Upper lobe of left lung (tissue), 4 donors: ENCODE results near the gene NODAL.

ENCODE experiments used
- EP300 ChIP-seq, 4 donors: sonication (generic); formaldehyde crosslinking; IDR thresholded peaks; one replicate each; pipeline ENCODE4 v1.5.1; 2017; ENCODE audit warnings: antibody characterized with exemption in 4 of 4, control low read depth in 2 of 4
- POLR2AphosphoS5 ChIP-seq, 2 donors: sonication (generic); formaldehyde crosslinking; IDR thresholded peaks; one replicate each; pipeline ENCODE4 v1.5.1; 2017; ENCODE audit warnings: antibody characterized with exemption in 2 of 2
- TF ChIP-seq, protein P1 (sequence below), 6 experiments: fragments of 450-650 bp in 4 of 6; fragments of 200-600 bp in 2 of 6; sonication (generic) in 2 of 6; IDR thresholded peaks; one replicate each; pipeline ENCODE4 v1.5.1; 2016 to 2019; ENCODE audit warnings: antibody characterized with exemption in 6 of 6

DNA sequence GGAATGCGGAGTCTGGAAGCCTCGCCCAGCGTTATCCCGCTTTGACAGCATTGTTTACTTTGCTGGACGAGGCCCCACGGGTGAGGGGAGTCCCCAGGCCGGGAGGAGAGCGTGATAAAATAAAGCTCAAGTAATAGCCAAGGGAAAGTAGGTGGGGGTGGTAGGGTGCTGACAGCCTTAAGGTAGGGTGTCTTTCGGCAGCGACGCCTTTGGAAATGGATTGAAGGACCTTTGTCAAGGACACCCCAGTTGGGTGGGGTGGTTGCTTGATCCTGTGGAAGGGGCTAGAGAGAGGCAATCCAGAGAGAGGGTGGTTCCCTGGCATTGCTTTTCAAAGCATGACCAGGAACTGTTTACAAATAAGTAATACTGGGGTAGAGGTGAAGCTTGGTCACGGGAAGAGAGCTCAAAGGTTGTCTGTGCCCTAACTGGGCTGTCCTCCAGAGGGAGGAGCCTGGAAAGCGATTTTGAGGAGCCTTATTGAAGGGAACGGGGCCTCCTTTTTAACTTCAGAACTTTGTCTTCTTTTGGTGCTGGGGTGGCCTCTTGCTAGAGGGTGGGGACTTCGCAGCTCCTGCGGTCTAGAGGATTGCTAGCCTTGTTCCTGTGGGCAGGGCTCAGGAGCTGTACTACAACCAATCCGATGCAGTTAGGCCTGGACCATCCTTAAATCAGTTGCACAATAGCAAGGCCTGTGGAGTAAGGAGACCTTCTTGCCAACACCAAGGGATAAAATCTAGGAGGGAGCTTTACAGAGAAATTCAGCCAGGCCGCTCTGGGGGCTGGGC lies 36.2 kb downstream of the NODAL start:
- TF ChIP-seq, protein P1, sequence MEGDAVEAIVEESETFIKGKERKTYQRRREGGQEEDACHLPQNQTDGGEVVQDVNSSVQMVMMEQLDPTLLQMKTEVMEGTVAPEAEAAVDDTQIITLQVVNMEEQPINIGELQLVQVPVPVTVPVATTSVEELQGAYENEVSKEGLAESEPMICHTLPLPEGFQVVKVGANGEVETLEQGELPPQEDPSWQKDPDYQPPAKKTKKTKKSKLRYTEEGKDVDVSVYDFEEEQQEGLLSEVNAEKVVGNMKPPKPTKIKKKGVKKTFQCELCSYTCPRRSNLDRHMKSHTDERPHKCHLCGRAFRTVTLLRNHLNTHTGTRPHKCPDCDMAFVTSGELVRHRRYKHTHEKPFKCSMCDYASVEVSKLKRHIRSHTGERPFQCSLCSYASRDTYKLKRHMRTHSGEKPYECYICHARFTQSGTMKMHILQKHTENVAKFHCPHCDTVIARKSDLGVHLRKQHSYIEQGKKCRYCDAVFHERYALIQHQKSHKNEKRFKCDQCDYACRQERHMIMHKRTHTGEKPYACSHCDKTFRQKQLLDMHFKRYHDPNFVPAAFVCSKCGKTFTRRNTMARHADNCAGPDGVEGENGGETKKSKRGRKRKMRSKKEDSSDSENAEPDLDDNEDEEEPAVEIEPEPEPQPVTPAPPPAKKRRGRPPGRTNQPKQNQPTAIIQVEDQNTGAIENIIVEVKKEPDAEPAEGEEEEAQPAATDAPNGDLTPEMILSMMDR (IDR thresholded peaks at IDR 0.05): no peak
- TF ChIP-seq EP300 (IDR thresholded peaks at IDR 0.05): peak in 1 of 4 donors; percentile 3
- TF ChIP-seq POLR2AphosphoS5 (IDR thresholded peaks at IDR 0.05): peak; percentile 52 to 70
